Measurements from ENCODE around the gene TSHZ1.

GRCh38 chr18:75314606-75315005 lies 104.0 kb downstream of the TSHZ1 start:
- no peak for TF ChIP-seq CTCF (IDR thresholded peaks at IDR 0.05)
- no peak for TF ChIP-seq POLR2A (IDR thresholded peaks at IDR 0.05)
